ENCODE measurements around the gene DTNA. TPM values are rescaled to one million over a fixed set of nuclear protein-coding genes. Genes with fewer than 3 reads are reported as not detected.

DTNA gene
- total RNA-seq, 1 donor from 2014 or later: 140 TPM

GRCh38 chr18:34754300-34754699 is 44.2 kb downstream of the DTNA start:
- intact Hi-C loops (cut with micrococcal nuclease): no loop called here
- DNase-seq (no peak), ATAC-seq (peak; percentile 81)

- ATAC-seq (no peak), DNase-seq (no peak)
- intact Hi-C loops (cut with micrococcal nuclease): no loop called here
These were observed 47.6 kb downstream of the DTNA start for GRCh38 chr18:34757666-34758065.

- intact Hi-C loops (cut with micrococcal nuclease): no loop called here
- ATAC-seq (no peak), DNase-seq (no peak)
These were observed 48.4 kb downstream of the DTNA start for GRCh38 chr18:34758378-34758948.

GRCh38 chr18:34760444-34760843 is 50.3 kb downstream of the DTNA start:
- ATAC-seq (peak; percentile 93), DNase-seq (peak; percentile 55)
- intact Hi-C loops (cut with micrococcal nuclease): no loop called here

DNA sequence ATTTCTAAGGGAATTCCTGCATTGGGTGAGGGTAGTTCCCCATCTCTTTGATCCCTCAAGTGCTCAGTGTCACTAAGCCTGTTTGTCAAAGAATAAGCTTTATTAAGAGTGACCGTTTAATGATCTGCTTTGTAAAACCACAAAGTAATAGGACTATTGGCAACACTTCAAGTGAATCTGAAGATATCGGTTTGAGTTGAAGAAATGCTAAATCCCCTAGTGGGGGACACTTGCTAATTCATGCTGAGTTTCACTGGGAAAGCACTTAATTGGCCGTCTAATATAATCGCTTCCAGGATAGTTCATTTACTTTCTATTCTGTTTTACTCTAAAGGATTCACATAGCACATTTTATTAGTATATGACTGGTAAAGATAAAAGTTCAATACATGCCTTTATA is 54.4 kb downstream of the DTNA start:
- ATAC-seq (no peak), DNase-seq (no peak)
- intact Hi-C loops (cut with micrococcal nuclease): no loop called here

DNA sequence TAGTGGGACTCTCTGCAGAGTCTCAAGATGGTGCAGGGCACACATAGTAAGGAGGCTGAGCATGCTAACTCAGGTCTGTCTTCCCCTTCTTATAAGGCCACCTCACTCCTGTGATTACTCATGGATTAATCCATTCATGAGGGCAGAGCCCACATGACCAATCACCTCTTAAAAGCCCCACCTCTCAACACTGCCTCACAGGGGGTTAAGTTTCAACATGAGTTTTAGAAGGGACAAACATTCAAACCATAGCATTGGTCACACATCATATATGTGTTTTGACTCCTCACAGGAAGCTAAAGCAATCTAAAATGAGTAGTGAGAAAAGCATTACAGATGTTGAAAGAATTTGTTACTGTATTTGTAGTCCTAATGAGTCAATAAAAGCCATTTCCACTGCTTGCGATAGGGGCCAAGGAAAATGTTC is 57.5 kb downstream of the DTNA start:
- DNase-seq (no peak), ATAC-seq (no peak)
- intact Hi-C loops (cut with micrococcal nuclease): no loop called here

DNA sequence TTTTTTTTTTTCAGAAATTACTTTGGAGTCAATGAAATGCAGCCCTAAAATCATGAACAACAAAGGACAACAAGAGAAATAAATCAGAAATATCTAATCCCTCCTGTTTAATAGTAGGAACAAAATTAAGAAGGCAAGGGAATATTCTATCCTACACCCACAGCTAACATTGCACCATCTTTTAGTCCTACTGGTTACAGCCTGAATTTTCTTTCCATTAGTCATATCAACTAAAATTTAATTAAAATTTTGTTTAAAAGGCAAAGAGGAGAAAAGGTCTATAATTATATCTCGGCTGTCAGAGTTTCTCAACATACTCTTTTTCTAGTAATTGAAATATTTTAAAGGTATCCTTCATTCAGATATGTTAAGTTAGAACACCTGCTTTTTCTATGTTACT is 61.9 kb downstream of the DTNA start:
- no peak for ATAC-seq

DNA sequence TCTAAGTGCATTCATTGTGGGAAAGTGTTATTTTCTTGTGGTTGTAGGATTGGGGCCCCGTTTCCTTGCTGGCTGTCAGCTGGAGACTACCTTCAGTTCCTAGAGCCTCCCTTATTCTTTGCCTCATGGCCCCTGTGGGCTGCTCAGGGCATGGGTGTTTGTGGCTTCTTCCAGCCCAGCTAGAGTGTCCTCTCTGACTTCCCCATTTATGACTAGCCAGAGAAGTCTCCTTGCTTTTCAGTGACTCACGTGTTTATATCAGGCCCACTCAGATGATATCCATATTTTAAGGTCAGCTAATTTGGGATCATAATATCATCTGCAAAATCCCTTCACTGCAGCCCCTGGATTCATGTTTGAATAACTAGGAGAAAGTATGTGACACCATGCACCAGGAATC is 62.8 kb downstream of the DTNA start:
- intact Hi-C loops (cut with micrococcal nuclease): no loop called here
- peak; percentile 71 for ATAC-seq
- no peak for DNase-seq

More for the DNA sequence above, 61.9 kb downstream of the DTNA start:
- intact Hi-C loops (cut with micrococcal nuclease): no loop called here
- no peak for DNase-seq

- DNase-seq (no peak), ATAC-seq (no peak)
- intact Hi-C loops (cut with micrococcal nuclease): no loop called here
These were observed 63.3 kb downstream of the DTNA start for GRCh38 chr18:34773378-34773777.

- ATAC-seq (peak; percentile 83), DNase-seq (peak; percentile 71)
- intact Hi-C loops (cut with micrococcal nuclease): no loop called here
These were observed 64.1 kb downstream of the DTNA start for GRCh38 chr18:34773961-34774766.

DNA sequence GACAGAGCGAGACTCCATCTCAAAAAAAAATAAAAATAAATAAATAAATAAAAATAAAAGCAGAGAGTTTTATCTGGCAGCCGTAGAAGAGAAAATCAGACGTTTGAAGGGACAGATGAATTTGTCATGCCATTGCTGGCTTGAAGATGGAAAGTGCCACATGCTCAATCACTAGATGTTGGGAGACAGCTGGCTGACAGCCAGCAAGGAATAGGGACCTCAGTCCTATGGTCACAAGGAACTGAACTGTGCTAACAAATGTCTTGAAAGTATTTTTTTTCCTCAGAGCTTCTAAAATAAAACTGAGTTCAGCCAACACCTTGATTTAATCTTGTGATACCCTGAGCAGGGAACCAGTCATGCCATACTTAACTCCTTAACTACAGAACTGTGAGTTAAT is 65.4 kb downstream of the DTNA start:
- ATAC-seq (no peak), DNase-seq (no peak)
- intact Hi-C loops (cut with micrococcal nuclease): no loop called here

DNA sequence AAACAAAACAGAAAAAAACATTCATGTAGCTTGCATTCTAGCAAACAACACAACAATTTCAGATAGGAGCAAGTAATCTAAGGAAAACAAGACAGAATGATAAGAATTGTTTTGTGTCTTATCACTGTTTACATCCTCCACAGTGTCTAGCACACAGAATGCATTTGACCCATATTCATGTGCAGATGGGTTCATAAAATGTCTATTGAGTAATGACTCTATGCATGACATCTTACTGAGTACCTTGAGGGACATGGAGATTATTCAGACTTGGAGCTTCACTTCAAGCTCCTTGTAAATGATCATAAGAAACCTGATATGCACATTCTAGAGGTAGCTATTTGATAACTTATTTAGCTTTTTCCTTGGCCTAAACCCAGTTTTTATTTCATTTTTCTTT is 69.0 kb downstream of the DTNA start:
- no peak for ATAC-seq
- DNase-seq: no peak
- intact Hi-C loops (cut with micrococcal nuclease): no loop called here

GRCh38 chr18:34780856-34781255 is 70.8 kb downstream of the DTNA start:
- intact Hi-C loops (cut with micrococcal nuclease): loop anchor here (10.0 kb wide), 4 partner anchors 76 to 656 kb away; no protein-coding TSS in a partner anchor
- DNase-seq: no peak
- ATAC-seq: no peak

GRCh38 chr18:34783501-34783900 is 73.4 kb downstream of the DTNA start:
- ATAC-seq (no peak), DNase-seq (no peak)
- intact Hi-C loops (cut with micrococcal nuclease): loop anchor here (10.0 kb wide), 4 partner anchors 79 to 659 kb away; no protein-coding TSS in a partner anchor

- ATAC-seq (no peak), DNase-seq (no peak)
- intact Hi-C loops (cut with micrococcal nuclease): loop anchor here (10.0 kb wide), 4 partner anchors 81 to 661 kb away; no protein-coding TSS in a partner anchor
These were observed 76.2 kb downstream of the DTNA start for GRCh38 chr18:34786162-34786741.

DNA sequence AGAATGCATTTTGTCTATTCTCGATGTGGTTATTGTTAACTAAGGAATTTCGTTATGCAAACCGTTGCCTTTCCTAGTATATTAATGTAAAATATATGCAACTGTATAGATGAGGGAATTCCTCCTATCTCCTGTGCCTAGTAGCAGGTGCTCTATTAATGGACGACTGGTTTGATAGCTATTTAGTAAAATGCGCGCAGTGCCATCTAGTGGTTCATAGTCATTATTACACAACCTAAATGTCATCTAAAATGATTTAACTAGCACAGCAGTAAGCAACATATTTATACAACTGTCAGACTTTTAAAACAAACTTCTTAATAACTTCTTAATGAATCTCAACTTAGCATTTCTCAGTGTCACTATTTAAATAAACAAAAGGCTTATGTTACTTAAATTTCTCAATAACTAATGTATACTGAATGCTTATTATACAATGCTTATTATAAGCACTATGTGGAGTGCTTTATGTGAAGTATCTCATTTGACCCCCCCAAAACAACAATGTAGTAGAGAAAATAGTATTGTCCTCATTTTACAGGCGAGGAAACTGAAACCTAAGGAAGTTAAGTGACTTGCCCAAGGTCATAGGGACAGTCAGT is 77.9 kb downstream of the DTNA start:
- ATAC-seq (peak; percentile 76), DNase-seq (no peak)
- intact Hi-C loops (cut with micrococcal nuclease): loop anchor here (10.0 kb wide), 4 partner anchors 83 to 663 kb away; no protein-coding TSS in a partner anchor

DNA sequence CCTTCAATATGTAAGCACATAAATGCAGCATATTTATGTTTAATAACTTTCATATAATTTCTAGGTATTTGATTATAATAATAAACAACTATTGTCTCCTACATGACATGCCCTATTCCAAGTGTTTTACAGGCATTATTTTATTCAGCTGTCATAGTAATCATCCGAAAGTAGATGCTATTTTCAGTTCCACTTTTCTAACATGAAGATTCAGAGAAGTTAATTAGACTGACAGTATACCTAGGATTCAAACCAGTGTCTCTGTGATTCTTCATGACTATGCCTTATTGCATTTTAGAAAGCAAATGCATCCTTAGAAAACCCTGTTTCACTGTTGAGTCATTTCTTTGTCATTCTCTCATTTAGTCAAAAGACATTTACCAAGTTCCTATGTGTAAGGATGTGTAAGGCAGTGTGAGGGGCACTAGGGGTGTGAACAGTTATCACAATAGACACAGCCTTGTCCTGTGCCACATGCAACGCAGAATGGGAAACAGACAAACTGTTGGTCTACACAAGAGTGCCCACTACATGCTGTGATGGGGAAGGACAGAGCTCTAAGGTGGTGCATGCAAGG is 79.8 kb downstream of the DTNA start:
- intact Hi-C loops (cut with micrococcal nuclease): loop anchor here (10.0 kb wide), 4 partner anchors 85 to 665 kb away; no protein-coding TSS in a partner anchor
- ATAC-seq (no peak), DNase-seq (no peak)

GRCh38 chr18:34794348-34794747 is 84.2 kb downstream of the DTNA start:
- ATAC-seq (peak; percentile 53), DNase-seq (no peak)
- intact Hi-C loops (cut with micrococcal nuclease): no loop called here

- peak; percentile 43 for DNase-seq
- peak; percentile 92 for ATAC-seq
- intact Hi-C loops (cut with micrococcal nuclease): no loop called here
These were observed 85.1 kb downstream of the DTNA start for GRCh38 chr18:34795070-34795732.
